Adipocyte (in vitro differentiated cells): ENCODE measurements around the gene FAM162A.
A peak's percentile ranks its signal among the peaks of the same experiment; 100 is the strongest.

Source experiments
- DNase-seq: peaks from one replicate; pipeline ENCODE4 v3.0.0-alpha.2; 2015; ENCODE audit warnings: low read depth
- H3K27me3 ChIP-seq: replicated peaks from 2 replicates; pipeline ENCODE4 v1.7.0; 2013; ENCODE audit warnings: mild to moderate bottlenecking, low read length, moderate library complexity; ENCODE audit not compliant: control insufficient read depth, insufficient read depth
- H3K36me3 ChIP-seq: 2 replicates; pipeline ENCODE4 v1.7.0; 2013; ENCODE audit warnings: low read length, mild to moderate bottlenecking, moderate library complexity; ENCODE audit not compliant: control insufficient read depth, insufficient read depth, severe bottlenecking
- H3K4me1 ChIP-seq: 2 replicates; pipeline ENCODE4 v1.7.0; 2013; ENCODE audit warnings: mild to moderate bottlenecking, low read length, moderate library complexity; ENCODE audit not compliant: control insufficient read depth, insufficient read depth
- H3K4me3 ChIP-seq: 2 replicates; pipeline ENCODE4 v1.7.0; 2013; ENCODE audit warnings: mild to moderate bottlenecking, low read length, moderate library complexity
- H3K9ac ChIP-seq: 2 replicates; pipeline ENCODE4 v1.7.0; 2013; ENCODE audit warnings: mild to moderate bottlenecking, low read length, moderate library complexity
- H3K9me3 ChIP-seq: 2 replicates; pipeline ENCODE4 v1.7.0; 2013; ENCODE audit warnings: mild to moderate bottlenecking, low read length, moderate library complexity; ENCODE audit not compliant: control insufficient read depth

FAM162A gene

GRCh38 chr3:122389197-122389596 lies 5.2 kb downstream of the FAM162A start:
- DNase-seq: no peak
- Histone ChIP-seq H3K4me3 (no peak overlapping the region), H3K9ac (no peak overlapping the region), H3K9me3 (no peaks in the 10 kb centered on the region), H3K36me3 (peaks cover 6% of the 10 kb centered on the region), H3K4me1 (peaks cover 21% of the 10 kb centered on the region), H3K27me3 (no peaks in the 10 kb centered on the region)

- Histone ChIP-seq H3K9ac (no peak overlapping the region), H3K4me3 (no peak overlapping the region), H3K9me3 (no peaks in the 10 kb centered on the region), H3K4me1 (peaks cover 15% of the 10 kb centered on the region), H3K27me3 (no peaks in the 10 kb centered on the region), H3K36me3 (peaks cover 6% of the 10 kb centered on the region)
- no peak for DNase-seq
Observed at GRCh38 chr3:122389892-122390291, 5.9 kb downstream of the FAM162A start.

- no peak overlapping the region for H3K4me3 ChIP-seq
- H3K27me3 ChIP-seq: no peaks in the 10 kb centered on the region
- no peak for DNase-seq
- peaks cover 10% of the 10 kb centered on the region for H3K4me1 ChIP-seq
- H3K9ac ChIP-seq: no peak overlapping the region
- H3K36me3 ChIP-seq: peaks cover 6% of the 10 kb centered on the region
- H3K9me3 ChIP-seq: no peaks in the 10 kb centered on the region
Observed at GRCh38 chr3:122390665-122391064, 6.7 kb downstream of the FAM162A start.

GRCh38 chr3:122391681-122392446 lies 7.9 kb downstream of the FAM162A start:
- no peak overlapping the region for H3K9ac ChIP-seq

GRCh38 chr3:122392868-122393844 lies 9.2 kb downstream of the FAM162A start:
- Histone ChIP-seq H3K4me1 (peaks cover 10% of the 10 kb centered on the region), H3K27me3 (no peaks in the 10 kb centered on the region), H3K9ac (peak overlapping the region; percentile 52), H3K4me3 (no peak overlapping the region), H3K9me3 (no peaks in the 10 kb centered on the region), H3K36me3 (peaks cover 6% of the 10 kb centered on the region)
- peak; percentile 84 for DNase-seq

More at GRCh38 chr3:122391681-122392446, 7.9 kb downstream of the FAM162A start:
- Histone ChIP-seq H3K4me1 (peaks cover 10% of the 10 kb centered on the region), H3K4me3 (no peak overlapping the region), H3K36me3 (peaks cover 6% of the 10 kb centered on the region), H3K27me3 (no peaks in the 10 kb centered on the region), H3K9me3 (no peaks in the 10 kb centered on the region)
- DNase-seq: no peak

GRCh38 chr3:122394173-122394572 lies 10.2 kb downstream of the FAM162A start:
- no peak overlapping the region for H3K4me3 ChIP-seq

GRCh38 chr3:122395582-122395981 lies 11.6 kb downstream of the FAM162A start:
- H3K9me3 ChIP-seq: no peaks in the 10 kb centered on the region
- H3K9ac ChIP-seq: no peak overlapping the region
- H3K4me3 ChIP-seq: no peak overlapping the region
- peaks cover 6% of the 10 kb centered on the region for H3K36me3 ChIP-seq
- no peak for DNase-seq
- no peaks in the 10 kb centered on the region for H3K27me3 ChIP-seq
- H3K4me1 ChIP-seq: peaks cover 10% of the 10 kb centered on the region

More at GRCh38 chr3:122394173-122394572, 10.2 kb downstream of the FAM162A start:
- peaks cover 6% of the 10 kb centered on the region for H3K36me3 ChIP-seq
- peak overlapping the region; percentile 39 for H3K9ac ChIP-seq
- H3K9me3 ChIP-seq: no peaks in the 10 kb centered on the region
- no peaks in the 10 kb centered on the region for H3K27me3 ChIP-seq
- peaks cover 10% of the 10 kb centered on the region for H3K4me1 ChIP-seq
- no peak for DNase-seq

GRCh38 chr3:122396511-122396910 lies 12.5 kb downstream of the FAM162A start:
- no peak overlapping the region for H3K9ac ChIP-seq
- H3K9me3 ChIP-seq: no peaks in the 10 kb centered on the region
- H3K4me3 ChIP-seq: no peak overlapping the region
- no peak for DNase-seq
- H3K36me3 ChIP-seq: peaks cover 6% of the 10 kb centered on the region
- H3K4me1 ChIP-seq: peaks cover 10% of the 10 kb centered on the region
- no peaks in the 10 kb centered on the region for H3K27me3 ChIP-seq

- Histone ChIP-seq H3K4me3 (no peak overlapping the region), H3K36me3 (peaks cover 3% of the 10 kb centered on the region), H3K4me1 (peaks cover 10% of the 10 kb centered on the region), H3K27me3 (no peaks in the 10 kb centered on the region), H3K9me3 (no peaks in the 10 kb centered on the region), H3K9ac (no peak overlapping the region)
- no peak for DNase-seq
Observed at GRCh38 chr3:122397201-122397600, 13.2 kb downstream of the FAM162A start.

- Histone ChIP-seq H3K9ac (no peak overlapping the region), H3K4me3 (no peak overlapping the region), H3K27me3 (no peaks in the 10 kb centered on the region), H3K36me3 (peaks cover 11% of the 10 kb centered on the region), H3K4me1 (peaks cover 3% of the 10 kb centered on the region), H3K9me3 (no peaks in the 10 kb centered on the region)
- no peak for DNase-seq
Observed at GRCh38 chr3:122398920-122399319, 14.9 kb downstream of the FAM162A start.

- no peak for DNase-seq
- Histone ChIP-seq H3K9me3 (no peaks in the 10 kb centered on the region), H3K4me3 (no peak overlapping the region), H3K9ac (no peak overlapping the region), H3K27me3 (no peaks in the 10 kb centered on the region), H3K4me1 (no peaks in the 10 kb centered on the region), H3K36me3 (peaks cover 51% of the 10 kb centered on the region)
Observed at GRCh38 chr3:122403489-122403888, 19.5 kb downstream of the FAM162A start.
